HepG2 (cell line): ENCODE data around the gene C1QBP. TPM values are rescaled to one million over a fixed set of nuclear protein-coding genes. Genes with fewer than 3 reads are reported as not detected.

Source experiments
- ASH2L ChIP-seq: fragments of 300-600, 200-600 bp; sonication (generic); IDR thresholded peaks from 2 replicates; pipeline ENCODE4 v1.7.0; 2017; ENCODE audit warnings: low read depth, mild to moderate bottlenecking, moderate library complexity, mixed read lengths, low read length; ENCODE audit not compliant: insufficient read length
- ATRX ChIP-seq: sonication (generic); formaldehyde crosslinking; IDR thresholded peaks from 2 replicates; pipeline ENCODE4 v1.4.0; 2020; ENCODE audit warnings: missing genetic modification reagents, borderline replicate concordance
- HCFC1 ChIP-seq: fragments of 150-350 bp; IDR thresholded peaks from 2 replicates; pipeline ENCODE4 v1.6.1; 2014; ENCODE audit warnings: low read depth, low read length
- ISX ChIP-seq: sonication (generic); formaldehyde crosslinking; conservative IDR thresholded peaks from 2 replicates; pipeline ENCODE4 v1.5.0; 2020; ENCODE audit warnings: missing genetic modification reagents
- JARID2 ChIP-seq: sonication (generic); formaldehyde crosslinking; IDR thresholded peaks from 2 replicates; pipeline ENCODE4 v1.8.1; 2023; ENCODE audit warnings: missing genetic modification reagents, inconsistent platforms; ENCODE audit not compliant: insufficient replicate concordance
- KAT8 ChIP-seq: IDR thresholded peaks from 2 replicates; pipeline ENCODE4 v1.6.1; 2016; ENCODE audit warnings: missing genetic modification reagents, missing compliant biosample characterization
- KDM2A ChIP-seq: sonication (generic); formaldehyde crosslinking; IDR thresholded peaks from 2 replicates; pipeline ENCODE4 v1.4.0; 2020; ENCODE audit warnings: low read depth, missing genetic modification reagents, borderline replicate concordance
- KDM4B ChIP-seq: sonication (generic); formaldehyde crosslinking; IDR thresholded peaks from 2 replicates; pipeline ENCODE4 v1.4.0; 2020; ENCODE audit warnings: missing genetic modification reagents
- KDM5A ChIP-seq: fragments of 200-600 bp; sonication (generic); IDR thresholded peaks from 2 replicates; pipeline ENCODE4 v1.7.0; 2018; ENCODE audit warnings: antibody characterized with exemption, mild to moderate bottlenecking, low read length, borderline replicate concordance
- MAFF ChIP-seq: IDR thresholded peaks from 2 replicates; pipeline ENCODE4 v1.6.1; 2011; ENCODE audit warnings: low read depth, low read length, improper control_type of control experiment
- MXI1 ChIP-seq: IDR thresholded peaks from 3 replicates; pipeline ENCODE4 v1.6.1; 2012; ENCODE audit warnings: low read depth, low read length, inconsistent platforms, borderline replicate concordance
- MYC ChIP-seq: sonication (generic); formaldehyde crosslinking; IDR thresholded peaks from 2 replicates; pipeline ENCODE4 v1.9.0; 2021; ENCODE audit warnings: missing genetic modification reagents, borderline replicate concordance
- NCOA1 ChIP-seq: sonication (generic); formaldehyde crosslinking; IDR thresholded peaks from 2 replicates; pipeline ENCODE4 v1.9.0; 2021; ENCODE audit warnings: missing genetic modification reagents
- NFIB ChIP-seq: sonication (generic); formaldehyde crosslinking; IDR thresholded peaks from 2 replicates; pipeline ENCODE4 v1.9.0; 2021; ENCODE audit warnings: missing genetic modification reagents, mild to moderate bottlenecking, borderline replicate concordance
- PREB ChIP-seq: sonication (generic); formaldehyde crosslinking; IDR thresholded peaks from 2 replicates; pipeline ENCODE4 v1.4.0; 2020; ENCODE audit warnings: missing genetic modification reagents
- SP5 ChIP-seq: IDR thresholded peaks from 2 replicates; pipeline ENCODE4 v1.6.1; 2016; ENCODE audit warnings: low read depth, borderline replicate concordance
- TCF12 ChIP-seq, 2 experiments: fragments of 450-650 bp in 1 of 2; sonication (generic) in 1 of 2; formaldehyde crosslinking in 1 of 2; IDR thresholded peaks; 2 replicates each; pipeline versions ENCODE4 v1.6.1 to v1.8.0; 2017 to 2022; ENCODE audit warnings: antibody characterized with exemption in 1 of 2, mild to moderate bottlenecking in 1 of 2, missing genetic modification reagents in 1 of 2, moderate library complexity in 1 of 2
- THYN1 ChIP-seq: sonication (generic); formaldehyde crosslinking; IDR thresholded peaks from 2 replicates; pipeline ENCODE4 v1.8.1; 2023; ENCODE audit warnings: low read depth, mild to moderate bottlenecking, moderate library complexity, missing genetic modification reagents, borderline replicate concordance
- TMF1 ChIP-seq: sonication (generic); formaldehyde crosslinking; IDR thresholded peaks from 2 replicates; pipeline ENCODE4 v1.8.1; 2022; ENCODE audit warnings: low read depth, missing genetic modification reagents
- WIZ ChIP-seq: sonication (generic); formaldehyde crosslinking; IDR thresholded peaks from 2 replicates; pipeline ENCODE4 v1.5.1; 2020; ENCODE audit warnings: mild to moderate bottlenecking, missing genetic modification reagents
- ZNF136 ChIP-seq: sonication (generic); formaldehyde crosslinking; IDR thresholded peaks from 2 replicates; pipeline ENCODE4 v1.8.1; 2022; ENCODE audit warnings: low read depth, mild to moderate bottlenecking, moderate library complexity, missing genetic modification reagents
- ZNF567 ChIP-seq: sonication (generic); formaldehyde crosslinking; IDR thresholded peaks from 2 replicates; pipeline ENCODE4 v1.8.1; 2023; ENCODE audit warnings: mild to moderate bottlenecking, missing genetic modification reagents, borderline replicate concordance
- ZNF678 ChIP-seq: sonication (generic); formaldehyde crosslinking; IDR thresholded peaks from 2 replicates; pipeline ENCODE4 v1.4.0; 2020; ENCODE audit warnings: mild to moderate bottlenecking, missing genetic modification reagents
- ZNF784 ChIP-seq: sonication (generic); formaldehyde crosslinking; IDR thresholded peaks from 2 replicates; pipeline ENCODE4 v1.5.1; 2020; ENCODE audit warnings: missing genetic modification reagents, mild to moderate bottlenecking, borderline replicate concordance
- polyA plus RNA-seq, 8 experiments: library from polyadenylated mRNA; depleted of rRNA in 3 of 8; stranded (reverse) in 7 of 8; unstranded in 1 of 8; fragments of >200 nt; fragmentation: Illumina TruSeq in 4 of 8; extraction: Trizol in 4 of 8; gene quantifications; 2 replicates each; pipeline versions ENCODE4 v1.2.1 to v1.2.3, GENCODE V29; 2011 to 2016; ENCODE audit warnings: low read depth in 4 of 8, missing spikeins in 1 of 8, mixed read lengths in 1 of 8; ENCODE audit not compliant: insufficient read depth in 1 of 8
- total RNA-seq, 5 experiments: library from RNA; depleted of rRNA; stranded (reverse); fragments of >200 nt; fragmentation: Illumina TruSeq; extraction: Trizol; gene quantifications; 2 replicates each; pipeline ENCODE4 v1.2.3, GENCODE V29; 2016; ENCODE audit warnings: low read depth in 1 of 5
- TF ChIP-seq, protein P1 (sequence below): sonication (generic); formaldehyde crosslinking; IDR thresholded peaks from 2 replicates; pipeline ENCODE4 v1.5.0; 2020; ENCODE audit warnings: mild to moderate bottlenecking, missing genetic modification reagents

Gene C1QBP
- total and polyA plus RNA-seq, 2 of the 13 experiments (the other 11 are each of a cell fraction or from before 2014, with no cell fraction given), result 219 to 680 TPM

GRCh38 chr17:5486206-5487124 is 47.5 kb upstream of the C1QBP start, which contains the start of gene MIS12 (continued):
- TF ChIP-seq ATRX (no peak), KDM5A (peak; percentile 86), ZNF567 (CRISPR knock-in tag) (no peak), ZNF678 (0 out of 2 replicates have a peak, but pooled peaks have one; percentile 26), ZNF784 (no peak), ISX (no peak), THYN1 (no peak), PREB (CRISPR knock-in tag) (no peak), KDM4B (CRISPR knock-in tag) (peak; percentile 73), TCF12 (IDR thresholded peaks at IDR 0.05) (no peak), TCF12 (CRISPR knock-in tag; IDR thresholded peaks at IDR 0.05) (no peak), ZNF136 (CRISPR knock-in tag) (no peak), SP5 (CRISPR knock-in tag) (no peak), MXI1 (peak; percentile 69; the same call in 2 of the 3 replicates), WIZ (CRISPR knock-in tag) (no peak), ASH2L (peak; percentile 96), NCOA1 (CRISPR knock-in tag) (peak; percentile 82; the same call in 1 of the 2 replicates), KDM2A (CRISPR knock-in tag) (peak; percentile 75), TMF1 (0 out of 2 replicates have a peak, but pooled peaks have one; percentile 38), MAFF (no peak), JARID2 (CRISPR knock-in tag) (peak; percentile 83), MYC (peak; percentile 84), NFIB (CRISPR knock-in tag) (no peak), HCFC1 (peak; percentile 36; the same call in 1 of the 2 replicates), KAT8 (CRISPR knock-in tag) (peak; percentile 96)
- TF ChIP-seq, protein P1, sequence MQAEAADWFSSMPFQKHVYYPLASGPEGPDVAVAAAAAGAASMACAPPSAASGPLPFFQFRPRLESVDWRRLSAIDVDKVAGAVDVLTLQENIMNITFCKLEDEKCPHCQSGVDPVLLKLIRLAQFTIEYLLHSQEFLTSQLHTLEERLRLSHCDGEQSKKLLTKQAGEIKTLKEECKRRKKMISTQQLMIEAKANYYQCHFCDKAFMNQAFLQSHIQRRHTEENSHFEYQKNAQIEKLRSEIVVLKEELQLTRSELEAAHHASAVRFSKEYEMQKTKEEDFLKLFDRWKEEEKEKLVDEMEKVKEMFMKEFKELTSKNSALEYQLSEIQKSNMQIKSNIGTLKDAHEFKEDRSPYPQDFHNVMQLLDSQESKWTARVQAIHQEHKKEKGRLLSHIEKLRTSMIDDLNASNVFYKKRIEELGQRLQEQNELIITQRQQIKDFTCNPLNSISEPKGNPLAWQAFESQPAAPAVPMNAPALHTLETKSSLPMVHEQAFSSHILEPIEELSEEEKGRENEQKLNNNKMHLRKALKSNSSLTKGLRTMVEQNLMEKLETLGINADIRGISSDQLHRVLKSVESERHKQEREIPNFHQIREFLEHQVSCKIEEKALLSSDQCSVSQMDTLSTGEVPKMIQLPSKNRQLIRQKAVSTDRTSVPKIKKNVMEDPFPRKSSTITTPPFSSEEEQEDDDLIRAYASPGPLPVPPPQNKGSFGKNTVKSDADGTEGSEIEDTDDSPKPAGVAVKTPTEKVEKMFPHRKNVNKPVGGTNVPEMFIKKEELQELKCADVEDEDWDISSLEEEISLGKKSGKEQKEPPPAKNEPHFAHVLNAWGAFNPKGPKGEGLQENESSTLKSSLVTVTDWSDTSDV (CRISPR knock-in tag), result no peak; the same call in 1 of the 2 replicates
